NCI-H2081 (cell line): Measurements from ENCODE around the gene CHD9.
A peak's percentile ranks its signal among the peaks of the same experiment; 100 is the strongest.
"Not testable (repeated sequence)": the region's sequence is repeated elsewhere in the genome, so short reads cannot be mapped to it uniquely, and the experiment has no call there.

Source experiments
- DNase-seq, 2 experiments: peaks; one replicate each; lab custom pipeline; 2025; lab: John Stamatoyannopoulos, UW

CHD9 gene

GRCh38 chr16:53282328-53282727, 227.5 kb downstream of the CHD9 start:
- DNase-seq = no peak

GRCh38 chr16:53282975-53283946, 228.5 kb downstream of the CHD9 start:
- DNase-seq = peak; percentile 25 to 40

DNA sequence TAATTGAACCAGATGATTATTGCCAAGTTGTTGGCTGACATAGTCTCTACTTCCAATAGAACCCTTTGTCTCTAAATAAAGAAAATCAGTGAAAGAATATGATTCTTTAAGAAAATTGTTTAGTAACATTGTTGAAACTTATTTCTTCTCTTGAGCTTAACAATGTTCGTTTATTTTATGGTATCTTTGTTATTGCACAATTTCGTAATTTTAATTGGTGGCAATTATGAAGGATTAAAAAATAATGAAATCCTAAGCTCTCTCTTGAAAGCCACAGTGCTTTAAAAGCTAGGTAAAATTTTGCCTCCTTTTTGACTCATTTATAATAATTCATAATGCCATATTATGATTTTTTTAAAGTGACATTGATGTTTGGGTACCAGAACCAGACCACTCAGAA, 230.4 kb downstream of the CHD9 start:
- no peak for DNase-seq

GRCh38 chr16:53290520-53290919, 235.7 kb downstream of the CHD9 start:
- DNase-seq = no peak

DNA sequence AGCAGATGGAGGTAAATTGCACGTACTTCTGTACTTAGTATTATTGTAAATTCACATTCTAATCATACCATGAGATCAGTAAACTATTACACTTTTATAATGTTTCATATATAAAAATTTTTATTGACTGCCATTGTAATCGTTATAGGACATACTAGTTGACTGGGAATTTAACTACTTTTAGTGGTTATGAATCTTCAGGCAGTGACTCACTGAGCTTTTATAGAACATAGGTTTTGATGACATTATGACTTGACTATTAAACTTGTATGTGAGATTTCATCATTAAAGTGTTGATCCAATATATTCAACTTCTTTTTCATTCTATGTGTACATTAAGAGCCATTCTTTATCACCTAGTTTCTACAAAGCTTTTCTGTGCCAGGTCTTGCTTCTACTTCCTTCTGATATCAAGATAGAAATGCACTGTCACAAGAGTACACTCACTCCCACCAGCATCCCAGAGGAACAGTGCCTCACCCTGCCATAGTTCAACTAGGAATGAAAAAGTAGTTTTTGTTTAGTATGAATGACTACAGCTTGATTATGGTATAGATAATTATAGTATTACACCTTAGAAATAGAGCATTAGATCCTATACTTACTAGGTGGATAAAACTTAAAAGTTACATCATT, 237.1 kb downstream of the CHD9 start:
- no peak for DNase-seq

DNA sequence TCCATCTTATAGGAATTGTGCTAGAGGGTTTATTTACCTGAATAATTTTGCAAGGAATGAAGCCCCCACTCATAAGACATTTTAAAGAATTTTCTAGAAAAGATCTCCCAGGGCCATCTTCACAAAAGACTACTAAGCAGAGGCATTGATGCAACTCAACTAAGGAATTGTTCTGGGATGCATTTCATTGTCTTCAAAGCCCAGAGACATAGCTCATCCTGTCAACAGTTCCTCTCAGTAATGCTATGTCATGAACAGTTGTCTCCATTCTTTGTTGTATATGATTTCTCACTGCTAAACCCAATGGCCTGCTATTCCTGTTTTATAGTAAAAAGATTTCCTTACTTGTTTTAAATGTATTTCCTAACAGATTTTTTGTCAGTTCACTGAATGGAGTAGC, 242.7 kb downstream of the CHD9 start:
- no peak for DNase-seq

- no peak for DNase-seq
Measured at GRCh38 chr16:53304334-53304733, 249.5 kb downstream of the CHD9 start.

DNA sequence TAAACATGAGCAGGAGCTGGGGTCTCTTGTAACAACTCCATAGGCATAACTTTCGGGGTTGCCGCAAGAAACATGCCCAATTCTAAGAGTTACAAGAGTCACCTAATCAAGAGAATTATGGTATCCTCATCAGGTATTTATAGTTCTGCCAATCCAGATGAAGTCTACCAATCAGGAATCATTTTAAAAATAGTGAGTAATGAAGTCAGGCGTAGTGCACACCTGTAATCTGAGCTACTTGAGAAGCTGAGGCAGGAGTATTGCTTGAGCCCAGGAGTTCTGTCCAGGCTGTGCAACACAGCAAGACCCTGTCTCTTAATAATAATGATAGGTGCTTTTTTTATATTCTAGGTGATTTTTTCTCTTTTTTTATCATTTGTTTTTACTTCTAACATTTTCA, 251.0 kb downstream of the CHD9 start:
- no peak for DNase-seq

DNA sequence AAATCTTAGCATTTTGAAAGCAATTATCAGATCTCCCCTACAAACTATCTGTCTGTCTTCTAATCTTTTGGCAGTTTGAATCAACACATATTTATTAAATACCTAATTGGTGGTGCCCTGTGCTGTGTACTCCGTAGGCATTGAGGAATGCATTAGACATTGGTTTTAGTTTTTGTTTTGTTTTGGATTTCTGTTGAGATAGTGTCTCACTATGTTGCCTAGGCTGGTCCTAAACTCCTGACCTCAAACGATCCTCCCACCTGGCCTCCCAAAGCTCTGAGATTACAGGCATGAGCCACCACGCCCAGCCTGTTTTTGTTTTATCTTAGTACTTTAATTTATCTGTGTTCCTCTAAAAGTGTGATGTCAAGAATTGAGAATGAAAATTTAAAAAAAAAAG, 254.7 kb downstream of the CHD9 start:
- DNase-seq = no peak

GRCh38 chr16:53320992-53321391, 266.2 kb downstream of the CHD9 start:
- no peak for DNase-seq

DNA sequence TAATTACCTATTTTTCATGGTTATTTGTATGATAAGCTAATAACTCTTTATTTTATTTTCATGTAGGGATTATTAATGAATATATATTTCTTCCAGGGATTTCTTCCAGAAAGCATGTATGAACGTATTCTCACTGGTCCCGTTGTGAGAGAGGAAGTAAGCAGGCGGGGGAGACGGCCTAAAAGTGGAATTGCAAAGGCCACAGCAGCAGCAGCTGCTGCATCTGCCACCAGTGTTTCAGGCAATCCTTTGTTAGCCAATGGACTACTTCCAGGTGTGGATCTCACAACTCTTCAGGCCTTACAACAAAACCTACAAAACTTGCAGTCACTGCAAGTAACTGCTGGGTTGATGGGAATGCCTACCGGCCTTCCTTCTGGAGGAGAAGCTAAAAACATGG, 269.1 kb downstream of the CHD9 start:
- DNase-seq = no peak

GRCh38 chr16:53330991-53331390, 276.2 kb downstream of the CHD9 start:
- DNase-seq = not testable (repeated sequence)

GRCh38 chr16:53334581-53334980, 279.8 kb downstream of the CHD9 start:
- DNase-seq = no peak

DNA sequence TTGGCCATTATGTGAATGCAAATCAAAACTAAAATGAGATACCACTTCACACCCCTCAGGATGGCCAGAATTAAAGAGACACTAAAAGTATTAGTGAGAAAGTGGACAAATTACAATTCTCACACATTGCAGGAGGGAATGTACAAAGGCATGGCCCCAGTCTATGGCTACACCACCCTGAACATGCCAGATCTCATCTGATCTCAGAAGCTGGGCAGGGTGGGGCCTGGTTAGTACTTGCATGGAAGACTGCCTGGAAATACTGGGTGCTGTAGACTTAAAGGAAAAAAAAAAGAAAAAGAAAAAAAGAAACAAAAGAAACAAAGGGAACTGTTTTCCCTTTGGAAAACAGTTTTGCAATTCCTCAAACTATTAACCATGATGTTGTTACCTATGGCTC, 282.5 kb downstream of the CHD9 start:
- DNase-seq = no peak

DNA sequence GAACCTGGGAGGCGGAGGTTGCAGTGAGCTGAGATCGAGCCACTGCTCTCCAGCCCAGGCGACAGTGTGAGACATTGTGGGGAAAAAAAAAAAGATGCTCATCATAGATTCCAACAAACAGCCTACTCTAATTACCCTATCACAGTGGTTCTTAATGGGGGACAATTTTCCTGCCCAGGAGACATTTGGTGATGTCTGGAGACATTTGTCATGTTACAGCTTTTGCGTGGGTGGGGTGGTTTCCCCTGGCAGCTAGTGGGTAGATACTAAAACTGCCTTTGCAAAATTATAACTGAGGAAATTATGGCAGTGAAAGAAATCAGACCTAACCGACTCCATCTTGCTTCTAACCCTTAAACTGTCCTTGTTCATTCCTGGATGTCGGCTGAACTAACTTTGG, 287.0 kb downstream of the CHD9 start:
- DNase-seq = no peak

DNA sequence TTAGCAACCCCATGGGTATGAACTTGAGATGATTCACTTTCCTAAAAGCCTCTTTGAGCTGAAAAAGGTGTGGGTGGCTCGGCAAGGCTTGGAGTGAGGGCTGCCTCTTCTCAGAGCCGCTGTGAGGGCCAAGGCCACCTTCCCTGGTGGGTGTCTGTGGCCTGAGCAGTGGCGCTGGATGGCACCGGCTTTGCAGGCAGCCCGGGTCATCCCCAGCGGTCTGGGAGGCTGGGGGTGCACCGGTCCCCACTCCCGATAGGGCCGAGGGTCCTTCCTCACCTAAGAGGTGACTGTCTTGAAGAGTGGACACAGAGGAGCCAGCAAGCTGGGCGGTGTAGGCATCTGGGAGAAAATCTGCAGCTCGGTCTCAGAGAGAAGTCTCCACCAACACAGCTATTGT, 300.3 kb downstream of the CHD9 start:
- DNase-seq = no peak

DNA sequence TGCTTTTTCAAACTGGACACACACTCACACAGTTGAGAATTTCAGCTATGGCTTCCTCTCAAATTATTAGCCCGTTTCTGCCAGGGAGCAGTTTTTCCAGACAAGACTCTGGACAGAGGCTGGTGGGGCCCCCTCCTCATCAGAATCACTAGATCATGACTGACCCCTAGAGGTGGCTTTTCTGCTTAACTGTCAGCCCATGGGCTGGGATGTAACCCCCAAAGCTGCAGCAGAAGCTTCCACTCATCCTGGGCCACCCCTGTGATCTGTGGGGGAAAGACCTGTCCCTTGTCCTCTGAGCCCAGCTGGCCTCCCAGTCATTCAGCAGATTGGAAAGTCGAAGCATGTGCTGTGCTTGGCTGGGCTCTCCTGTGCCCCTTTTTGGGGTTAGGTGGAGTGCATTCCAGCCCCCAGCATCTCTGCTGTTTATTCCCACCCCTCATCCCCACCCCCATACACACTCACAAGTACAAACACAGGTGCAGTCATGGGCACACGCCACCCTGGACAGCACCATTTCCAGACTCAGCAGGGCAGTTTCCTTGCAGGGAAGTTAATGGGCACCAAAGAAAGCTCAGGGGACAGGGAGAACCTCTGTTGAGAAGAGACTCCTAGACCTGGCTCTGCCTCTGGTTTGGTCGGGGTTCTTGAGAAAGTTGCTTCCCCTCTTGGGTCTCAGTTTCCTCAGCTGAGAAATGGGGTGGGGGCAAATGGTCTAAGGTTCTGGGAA, 301.9 kb downstream of the CHD9 start:
- no peak for DNase-seq

DNA sequence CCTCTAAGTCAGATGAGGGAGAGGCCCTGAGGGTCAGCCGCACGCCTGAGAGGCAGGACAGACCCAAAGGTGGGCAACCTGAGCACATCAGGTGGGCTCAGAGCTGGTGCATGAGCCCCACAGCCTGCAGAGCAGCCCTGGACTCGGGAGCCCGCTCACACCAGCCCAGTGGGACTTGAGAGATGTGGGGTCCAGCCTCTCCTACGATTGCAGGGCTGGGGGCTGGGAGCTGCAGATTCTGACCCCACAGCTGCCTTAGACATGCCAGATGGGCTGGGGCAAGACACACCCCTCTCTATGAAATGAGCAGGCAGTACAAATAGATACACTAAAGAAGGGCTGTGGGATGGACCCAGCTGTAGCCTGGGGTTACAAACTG, 302.4 kb downstream of the CHD9 start:
- no peak for DNase-seq

DNA sequence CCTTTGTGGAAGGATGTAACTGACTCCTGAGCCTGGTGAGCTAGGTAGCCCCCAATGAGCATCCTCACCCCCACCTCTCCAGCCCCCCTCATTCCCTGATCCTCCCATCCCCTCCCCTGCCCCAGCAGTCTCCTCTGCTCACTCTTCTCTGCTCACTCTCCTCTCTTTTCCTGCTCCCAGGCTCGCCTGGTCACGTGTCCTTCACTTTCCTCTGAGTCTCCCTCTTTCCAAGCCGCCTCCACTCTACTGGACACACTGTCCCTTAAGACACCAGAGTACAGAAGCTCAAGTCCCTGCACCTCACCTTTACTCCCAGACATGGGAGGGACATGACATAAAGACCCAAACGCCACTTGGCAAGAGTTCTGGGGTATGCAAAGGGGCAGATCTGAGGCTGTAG, 303.2 kb downstream of the CHD9 start:
- no peak for DNase-seq

DNA sequence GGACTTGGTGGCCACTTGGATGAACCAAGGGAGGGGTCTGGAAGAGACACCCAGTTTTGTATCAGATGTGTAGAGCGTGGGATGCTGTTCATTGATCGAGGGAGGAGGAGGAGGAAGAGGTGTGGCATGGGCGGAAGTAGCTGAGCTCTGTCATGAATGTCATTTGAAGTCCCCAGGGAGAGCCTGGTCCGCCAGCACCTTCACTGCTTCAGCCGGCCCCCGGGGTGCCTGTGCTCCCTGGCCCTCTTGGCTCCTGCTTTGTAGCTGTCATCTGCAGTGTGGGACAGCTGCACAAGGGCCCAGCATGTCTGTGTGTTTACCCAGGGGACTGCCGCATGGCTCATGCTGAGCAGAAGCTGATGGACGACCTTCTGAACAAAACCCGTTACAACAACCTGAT, 304.1 kb downstream of the CHD9 start:
- DNase-seq = no peak

DNA sequence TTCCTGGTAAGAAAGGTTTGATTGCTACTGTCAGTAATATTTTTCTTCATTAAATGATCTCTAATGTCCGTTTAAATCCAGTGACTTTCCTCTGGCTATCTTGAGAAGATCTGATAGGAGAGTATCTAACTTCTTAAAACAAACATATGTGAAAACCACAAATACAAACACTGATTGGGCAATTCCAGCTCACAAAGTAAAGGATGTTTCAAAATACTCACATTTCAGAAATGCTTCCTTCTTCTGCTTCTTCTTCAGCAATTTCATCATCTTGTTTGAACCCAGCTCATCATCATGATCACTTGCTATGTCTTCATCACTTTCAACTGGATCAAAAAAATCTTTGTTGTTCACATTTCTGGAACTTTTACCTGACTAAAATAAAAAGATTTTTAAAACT, 315.1 kb downstream of the CHD9 start:
- DNase-seq = no peak

GRCh38 chr16:53370827-53371226, 316.0 kb downstream of the CHD9 start:
- DNase-seq = no peak
